ENCODE measurements around the gene UQCRC1.

UQCRC1 gene

GRCh38 chr3:48633256-48633655 lies 23.8 kb upstream of the UQCRC1 start:
- no peak for DNase-seq (ENCODE audit: low read depth)

- no peak for DNase-seq (ENCODE audit: low read depth)
Observed at GRCh38 chr3:48631516-48632448, 22.3 kb upstream of the UQCRC1 start.

- DNase-seq (ENCODE audit: low read depth): no peak
Observed at GRCh38 chr3:48630833-48631232, 21.4 kb upstream of the UQCRC1 start.

GRCh38 chr3:48630407-48630806 lies 21.0 kb upstream of the UQCRC1 start:
- no peak for DNase-seq (ENCODE audit: low read depth)

- no peak for DNase-seq (ENCODE audit: low read depth)
Observed at GRCh38 chr3:48629894-48630293, 20.4 kb upstream of the UQCRC1 start.

- no peak for DNase-seq (ENCODE audit: low read depth)
Observed at GRCh38 chr3:48628277-48629017, 19.0 kb upstream of the UQCRC1 start.

- no peak for DNase-seq (ENCODE audit: low read depth)
Observed at GRCh38 chr3:48625600-48625999, 16.2 kb upstream of the UQCRC1 start.

GRCh38 chr3:48624767-48625166 lies 15.3 kb upstream of the UQCRC1 start:
- no peak for DNase-seq (ENCODE audit: low read depth)

GRCh38 chr3:48623851-48624547 lies 14.6 kb upstream of the UQCRC1 start:
- no peak for DNase-seq (ENCODE audit: low read depth)

GRCh38 chr3:48621461-48621869 lies 12.0 kb upstream of the UQCRC1 start, which contains the start of gene TMEM89:
Gene TMEM89 (minus strand): TSS chr3:48621769. CDS start chr3:48621756, 13 bp downstream.
- no peak for DNase-seq (ENCODE audit: low read depth)

GRCh38 chr3:48619541-48620524 lies 10.4 kb upstream of the UQCRC1 start:
- no peak for DNase-seq (ENCODE audit: low read depth)

GRCh38 chr3:48617559-48617958 lies 8.1 kb upstream of the UQCRC1 start:
- no peak for DNase-seq (ENCODE audit: low read depth)

GRCh38 chr3:48614044-48614443 lies 4.6 kb upstream of the UQCRC1 start:
- no peak for DNase-seq (ENCODE audit: low read depth)

- DNase-seq (ENCODE audit: low read depth): no peak
Observed at GRCh38 chr3:48612309-48612708, 2.9 kb upstream of the UQCRC1 start.

GRCh38 chr3:48607519-48607918 lies 1.9 kb downstream of the UQCRC1 start:
- DNase-seq (ENCODE audit: low read depth): no peak

GRCh38 chr3:48601622-48601994 lies 7.8 kb downstream of the UQCRC1 start:
- no peak for DNase-seq (ENCODE audit: low read depth)

- DNase-seq (ENCODE audit: low read depth): no peak
Observed at GRCh38 chr3:48600711-48601621, 8.5 kb downstream of the UQCRC1 start.

- DNase-seq (ENCODE audit: low read depth): no peak
Observed at GRCh38 chr3:48599509-48600285, 9.7 kb downstream of the UQCRC1 start.

- no peak for DNase-seq (ENCODE audit: low read depth)
Observed at GRCh38 chr3:48599077-48599501, 10.4 kb downstream of the UQCRC1 start.

Data from HS-27A (cell line).